Stimulated activated naive B cell treated with anti-CD40 and anti-IgM and Interleukin-4, amounts not matched to agents 10 μg/mL and 1 μg/mL and 100 μg/mL, for 72 hours (primary cell): ENCODE measurements around the gene EMCN.

ENCODE experiments used
- ATAC-seq, 2 donors: fragments of 150-1000 bp; cut with Tn5 transposase; replicated peaks; 2 replicates each; pipeline ENCODE4 v1.10.0; 2021; ENCODE audit warnings: moderate library complexity in 1 of 2
- DNase-seq: peaks from one replicate; pipeline ENCODE4 v3.0.0; 2021
- H3K27ac Mint-ChIP-seq: one replicate; pipeline ENCODE4 v1.8.0; 2022; ENCODE audit warnings: mild to moderate bottlenecking, mixed read lengths
- H3K27me3 Mint-ChIP-seq, 2 donors: one replicate each; pipeline ENCODE4 v1.8.0; 2022; ENCODE audit warnings: mixed read lengths in 2 of 2
- H3K36me3 Mint-ChIP-seq, 2 donors: one replicate each; pipeline ENCODE4 v1.8.0; 2022; ENCODE audit warnings: mixed read lengths in 2 of 2, mild to moderate bottlenecking in 1 of 2
- H3K4me1 Mint-ChIP-seq, 2 donors: one replicate each; pipeline ENCODE4 v1.8.0; 2022; ENCODE audit warnings: mixed read lengths in 2 of 2, mild to moderate bottlenecking in 1 of 2
- H3K4me3 Mint-ChIP-seq, 2 donors: one replicate each; pipeline ENCODE4 v1.8.0; 2022; ENCODE audit warnings: mild to moderate bottlenecking in 2 of 2, mixed read lengths in 2 of 2, moderate library complexity in 1 of 2
- H3K9me3 Mint-ChIP-seq, 2 donors: one replicate each; pipeline ENCODE4 v1.8.0; 2022; ENCODE audit warnings: mixed read lengths in 2 of 2, mild to moderate bottlenecking in 1 of 2

EMCN gene

GRCh38 chr4:100510551-100510950 is 7.3 kb downstream of the EMCN start:
- Mint-ChIP-seq H3K27me3 (peaks cover 8 to 9% of the 10 kb centered on the region in 2 donors), H3K9me3 (no peaks in the 10 kb centered on the region), H3K4me3 (no peak overlapping the region), H3K27ac (no peak overlapping the region), H3K36me3 (no peaks in the 10 kb centered on the region), H3K4me1 (no peaks in the 10 kb centered on the region)
- DNase-seq (no peak), ATAC-seq (no peak)

- peaks cover 0 to 5% of the 10 kb centered on the region in 2 donors for H3K27me3 Mint-ChIP-seq
- H3K9me3 Mint-ChIP-seq = no peaks in the 10 kb centered on the region
- H3K27ac Mint-ChIP-seq = no peak overlapping the region
- H3K4me1 Mint-ChIP-seq = no peaks in the 10 kb centered on the region
- ATAC-seq (no peak), DNase-seq (no peak)
- H3K36me3 Mint-ChIP-seq = no peaks in the 10 kb centered on the region
- H3K4me3 Mint-ChIP-seq = no peak overlapping the region
Measured at GRCh38 chr4:100509386-100509785, 8.4 kb downstream of the EMCN start.

- Mint-ChIP-seq H3K4me3 (no peak overlapping the region), H3K36me3 (no peaks in the 10 kb centered on the region), H3K27me3 (no peaks in the 10 kb centered on the region), H3K4me1 (no peaks in the 10 kb centered on the region), H3K27ac (no peak overlapping the region), H3K9me3 (no peaks in the 10 kb centered on the region)
- no peak for ATAC-seq
- DNase-seq = no peak
Measured at GRCh38 chr4:100508691-100509090, 9.1 kb downstream of the EMCN start.

GRCh38 chr4:100504086-100504874 is 13.5 kb downstream of the EMCN start:
- H3K27ac Mint-ChIP-seq = no peak overlapping the region
- no peak overlapping the region for H3K4me3 Mint-ChIP-seq
- H3K27me3 Mint-ChIP-seq = no peaks in the 10 kb centered on the region
- no peak for ATAC-seq
- H3K36me3 Mint-ChIP-seq = no peaks in the 10 kb centered on the region
- no peaks in the 10 kb centered on the region for H3K9me3 Mint-ChIP-seq
- no peaks in the 10 kb centered on the region for H3K4me1 Mint-ChIP-seq
- DNase-seq = no peak

- no peak overlapping the region for H3K27ac Mint-ChIP-seq
- ATAC-seq = no peak
- no peak overlapping the region for H3K4me3 Mint-ChIP-seq
Measured at GRCh38 chr4:100497791-100498190, 20.0 kb downstream of the EMCN start.

GRCh38 chr4:100495074-100495473 is 22.7 kb downstream of the EMCN start:
- Mint-ChIP-seq H3K9me3 (peaks cover 11 to 12% of the 10 kb centered on the region in 2 donors), H3K27ac (no peak overlapping the region), H3K4me1 (no peaks in the 10 kb centered on the region), H3K27me3 (no peaks in the 10 kb centered on the region), H3K36me3 (peaks cover 0 to 4% of the 10 kb centered on the region in 2 donors), H3K4me3 (no peak overlapping the region)
- ATAC-seq (no peak), DNase-seq (no peak)

More at GRCh38 chr4:100497791-100498190, 20.0 kb downstream of the EMCN start:
- no peak for DNase-seq
- Mint-ChIP-seq H3K27me3 (no peaks in the 10 kb centered on the region), H3K9me3 (no peaks in the 10 kb centered on the region), H3K4me1 (no peaks in the 10 kb centered on the region), H3K36me3 (no peaks in the 10 kb centered on the region)

GRCh38 chr4:100494166-100494565 is 23.7 kb downstream of the EMCN start:
- Mint-ChIP-seq H3K36me3 (peaks cover 0 to 4% of the 10 kb centered on the region in 2 donors), H3K27me3 (no peaks in the 10 kb centered on the region), H3K4me3 (no peak overlapping the region), H3K27ac (no peak overlapping the region), H3K4me1 (no peaks in the 10 kb centered on the region), H3K9me3 (peaks cover 11 to 12% of the 10 kb centered on the region in 2 donors)
- no peak for DNase-seq
- ATAC-seq = no peak

- Mint-ChIP-seq H3K4me1 (no peaks in the 10 kb centered on the region), H3K9me3 (peaks cover 11 to 12% of the 10 kb centered on the region in 2 donors), H3K36me3 (peaks cover 0 to 4% of the 10 kb centered on the region in 2 donors), H3K4me3 (no peak overlapping the region), H3K27ac (no peak overlapping the region), H3K27me3 (no peaks in the 10 kb centered on the region)
- no peak for DNase-seq
- ATAC-seq = no peak
Measured at GRCh38 chr4:100493756-100494155, 24.1 kb downstream of the EMCN start.

- H3K4me3 Mint-ChIP-seq = no peak overlapping the region
- no peak overlapping the region for H3K27ac Mint-ChIP-seq
- no peak for ATAC-seq
- H3K27me3 Mint-ChIP-seq = no peaks in the 10 kb centered on the region
- no peak for DNase-seq
- H3K36me3 Mint-ChIP-seq = peaks cover 0 to 4% of the 10 kb centered on the region in 2 donors
- peaks cover 11 to 12% of the 10 kb centered on the region in 2 donors for H3K9me3 Mint-ChIP-seq
- H3K4me1 Mint-ChIP-seq = no peaks in the 10 kb centered on the region
Measured at GRCh38 chr4:100492129-100492528, 25.7 kb downstream of the EMCN start.

GRCh38 chr4:100489305-100489704 is 28.5 kb downstream of the EMCN start:
- no peak for ATAC-seq
- Mint-ChIP-seq H3K4me1 (no peaks in the 10 kb centered on the region), H3K27me3 (peaks cover 0 to 4% of the 10 kb centered on the region in 2 donors), H3K4me3 (no peak overlapping the region), H3K9me3 (peaks cover 11 to 12% of the 10 kb centered on the region in 2 donors), H3K27ac (no peak overlapping the region), H3K36me3 (peaks cover 0 to 4% of the 10 kb centered on the region in 2 donors)
- DNase-seq = no peak

- Mint-ChIP-seq H3K4me3 (no peak overlapping the region), H3K27ac (no peak overlapping the region), H3K36me3 (no peaks in the 10 kb centered on the region), H3K9me3 (peaks cover 2 to 3% of the 10 kb centered on the region in 2 donors), H3K27me3 (peaks cover 0 to 7% of the 10 kb centered on the region in 2 donors), H3K4me1 (no peaks in the 10 kb centered on the region)
- no peak for ATAC-seq
- DNase-seq = no peak
Measured at GRCh38 chr4:100486496-100486895, 31.3 kb downstream of the EMCN start.

GRCh38 chr4:100483796-100484195 is 34.0 kb downstream of the EMCN start:
- Mint-ChIP-seq H3K27ac (no peak overlapping the region), H3K27me3 (peaks cover 0 to 7% of the 10 kb centered on the region in 2 donors), H3K4me1 (no peaks in the 10 kb centered on the region), H3K4me3 (no peak overlapping the region), H3K36me3 (no peaks in the 10 kb centered on the region), H3K9me3 (no peaks in the 10 kb centered on the region)
- DNase-seq (no peak), ATAC-seq (no peak)

GRCh38 chr4:100479971-100480370 is 37.9 kb downstream of the EMCN start:
- ATAC-seq = no peak
- no peak for DNase-seq
- Mint-ChIP-seq H3K27me3 (peaks cover 0 to 4% of the 10 kb centered on the region in 2 donors), H3K36me3 (no peaks in the 10 kb centered on the region), H3K9me3 (peaks cover 0 to 2% of the 10 kb centered on the region in 2 donors), H3K4me1 (no peaks in the 10 kb centered on the region), H3K27ac (no peak overlapping the region), H3K4me3 (no peak overlapping the region)

- no peaks in the 10 kb centered on the region for H3K36me3 Mint-ChIP-seq
- H3K27me3 Mint-ChIP-seq = peaks cover 0 to 6% of the 10 kb centered on the region in 2 donors
- no peak overlapping the region for H3K4me3 Mint-ChIP-seq
- ATAC-seq (no peak), DNase-seq (no peak)
- no peak overlapping the region for H3K27ac Mint-ChIP-seq
- peaks cover 0 to 5% of the 10 kb centered on the region in 2 donors for H3K9me3 Mint-ChIP-seq
- H3K4me1 Mint-ChIP-seq = no peaks in the 10 kb centered on the region
Measured at GRCh38 chr4:100469555-100469954, 48.3 kb downstream of the EMCN start.

- ATAC-seq (no peak), DNase-seq (no peak)
- Mint-ChIP-seq H3K9me3 (peaks cover 0 to 5% of the 10 kb centered on the region in 2 donors), H3K4me3 (no peak overlapping the region), H3K27ac (no peak overlapping the region), H3K27me3 (peaks cover 0 to 6% of the 10 kb centered on the region in 2 donors), H3K4me1 (no peaks in the 10 kb centered on the region), H3K36me3 (no peaks in the 10 kb centered on the region)
Measured at GRCh38 chr4:100466501-100466900, 51.3 kb downstream of the EMCN start.
